Activated naive CD8-positive, alpha-beta T cell treated with anti-CD3 and anti-CD28 coated beads for 36 hours (primary cell): ENCODE measurements around the gene SACM1L. TPM values are rescaled to one million over a fixed set of nuclear protein-coding genes. Genes with fewer than 3 reads are reported as not detected.

Experiments
- DNase-seq: peaks from one replicate; pipeline ENCODE4 v3.0.0; 2021
- H3K27ac Mint-ChIP-seq: one replicate; pipeline ENCODE4 v1.8.0; 2022; ENCODE audit warnings: mild to moderate bottlenecking, moderate library complexity, mixed read lengths
- H3K27me3 Mint-ChIP-seq: one replicate; pipeline ENCODE4 v1.8.0; 2022; ENCODE audit warnings: mild to moderate bottlenecking, mixed read lengths
- H3K36me3 Mint-ChIP-seq: one replicate; pipeline ENCODE4 v1.8.0; 2021; ENCODE audit warnings: mild to moderate bottlenecking, mixed read lengths
- H3K4me1 Mint-ChIP-seq: one replicate; pipeline ENCODE4 v1.8.0; 2021; ENCODE audit warnings: mixed read lengths
- H3K4me3 Mint-ChIP-seq: one replicate; pipeline ENCODE4 v1.8.0; 2022; ENCODE audit warnings: mild to moderate bottlenecking, moderate library complexity, mixed read lengths
- H3K9me3 Mint-ChIP-seq: one replicate; pipeline ENCODE4 v1.8.0; 2022; ENCODE audit warnings: mixed read lengths
- total RNA-seq, 2 experiments: library from RNA; stranded (reverse); gene quantifications; one replicate each; pipeline ENCODE4 v1.2.3, GENCODE V29; 2021

Gene SACM1L
- total RNA-seq, 2 experiments from 2014 or later, result 99.3 to 101 TPM

DNA sequence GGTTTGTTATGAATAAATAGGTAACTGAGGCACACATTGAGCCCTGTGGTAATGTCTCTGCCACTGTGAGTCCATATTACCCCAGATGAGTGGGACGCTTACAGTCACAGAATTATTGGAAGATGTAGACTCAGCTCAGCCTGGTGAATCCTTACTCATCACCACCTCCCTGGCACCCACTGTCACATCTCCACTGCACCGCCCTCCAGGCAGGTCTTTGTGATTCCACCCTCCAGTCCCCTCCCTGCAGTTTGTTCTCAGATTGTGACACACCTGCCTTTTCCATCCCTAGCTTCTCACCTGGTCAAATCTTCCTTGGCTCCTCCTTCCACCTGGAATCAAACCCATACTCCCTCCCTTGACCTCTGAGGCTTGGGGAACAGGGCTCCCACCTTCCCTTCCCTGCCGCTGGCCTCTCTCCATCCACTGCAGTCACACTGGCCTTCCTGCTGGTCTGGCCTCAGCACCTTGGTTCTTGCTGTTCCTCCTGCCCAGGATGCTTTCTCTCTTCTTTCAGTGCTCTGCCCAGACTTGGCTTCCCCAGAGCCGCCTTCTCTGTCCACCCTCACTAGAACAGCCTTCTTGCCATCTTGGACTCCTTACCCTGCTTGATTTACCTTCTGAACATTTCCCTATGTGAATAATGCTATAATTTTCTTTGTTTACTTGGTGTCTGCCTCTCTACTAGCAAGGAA lies 97.8 kb downstream of the SACM1L start:
- Mint-ChIP-seq H3K27me3 (no peaks in the 10 kb centered on the region), H3K9me3 (peaks cover 7% of the 10 kb centered on the region), H3K4me1 (no peaks in the 10 kb centered on the region), H3K27ac (no peak overlapping the region), H3K4me3 (no peak overlapping the region), H3K36me3 (peaks cover 2% of the 10 kb centered on the region)
- no peak for DNase-seq

DNA sequence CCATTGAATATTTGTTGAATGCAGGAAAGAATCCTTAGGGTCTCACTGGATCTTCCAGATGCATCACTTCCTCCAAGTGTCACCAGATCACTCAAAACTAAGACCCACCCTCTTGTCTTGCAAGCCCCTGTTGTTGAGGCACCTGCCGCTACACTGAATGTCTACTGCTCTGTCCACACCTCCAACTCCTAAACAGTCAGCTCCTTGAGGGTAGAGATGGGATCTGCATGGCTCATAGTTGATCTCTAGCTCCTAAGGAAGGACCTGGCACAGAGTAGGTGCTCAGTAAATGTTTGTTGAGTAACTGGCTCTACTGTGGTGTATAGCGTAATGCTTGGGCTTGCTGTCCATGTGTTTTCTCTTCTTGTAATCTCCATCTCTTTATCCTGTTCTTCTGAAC lies 98.4 kb downstream of the SACM1L start:
- Mint-ChIP-seq H3K9me3 (peaks cover 7% of the 10 kb centered on the region), H3K4me1 (no peaks in the 10 kb centered on the region), H3K36me3 (peaks cover 2% of the 10 kb centered on the region), H3K27me3 (no peaks in the 10 kb centered on the region), H3K27ac (no peak overlapping the region), H3K4me3 (no peak overlapping the region)
- DNase-seq, result no peak

DNA sequence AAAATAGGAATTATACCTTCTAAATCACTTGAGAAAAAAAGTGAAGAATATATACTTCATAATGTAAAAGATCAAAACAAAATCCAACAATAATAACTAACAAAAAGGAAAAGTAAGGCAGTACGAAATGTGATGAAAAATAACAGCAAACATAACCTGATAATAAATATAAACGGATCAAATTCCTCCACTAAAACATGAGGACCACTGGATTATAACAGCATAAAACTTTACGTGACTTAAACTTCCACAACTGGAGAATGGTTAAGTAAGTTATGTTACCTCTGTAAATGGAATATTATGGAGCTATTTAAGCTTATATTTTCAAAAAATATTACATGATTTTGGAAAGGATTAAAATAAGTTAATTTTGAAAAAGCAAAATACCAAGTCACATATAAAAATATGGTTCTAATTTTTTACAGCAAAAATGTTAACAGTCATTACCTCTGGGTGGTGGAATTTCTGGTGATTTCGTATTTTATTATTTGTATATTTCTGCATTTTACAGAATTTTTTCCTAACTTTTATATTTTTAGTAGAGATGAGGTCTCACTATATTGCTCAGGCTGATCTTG lies 100.1 kb downstream of the SACM1L start:
- no peak overlapping the region for H3K27ac Mint-ChIP-seq
- DNase-seq, result no peak
- H3K4me3 Mint-ChIP-seq, result no peak overlapping the region
- H3K27me3 Mint-ChIP-seq, result peaks cover 7% of the 10 kb centered on the region
- no peaks in the 10 kb centered on the region for H3K4me1 Mint-ChIP-seq
- H3K9me3 Mint-ChIP-seq, result peaks cover 6% of the 10 kb centered on the region
- peaks cover 2% of the 10 kb centered on the region for H3K36me3 Mint-ChIP-seq

DNA sequence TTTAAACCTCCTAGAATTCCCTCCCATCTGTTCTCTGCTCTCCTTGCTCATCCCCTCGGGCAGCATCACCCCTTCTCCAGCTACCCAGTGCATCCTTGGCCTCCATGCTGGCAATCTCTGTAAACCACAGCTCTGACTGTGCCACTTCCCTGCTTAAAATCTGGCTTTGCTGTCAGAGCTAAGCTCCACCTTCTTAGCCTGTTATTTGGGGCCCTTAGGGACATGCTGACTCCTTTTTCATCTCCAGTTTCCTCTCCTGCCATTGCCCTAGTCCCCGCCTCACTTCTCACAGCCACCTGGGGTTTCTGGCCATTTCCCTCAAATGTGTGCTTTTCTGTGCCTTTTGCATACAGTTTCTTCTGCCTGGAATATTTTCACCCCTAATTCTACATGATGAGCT lies 101.4 kb downstream of the SACM1L start:
- Mint-ChIP-seq H3K36me3 (peaks cover 2% of the 10 kb centered on the region), H3K4me1 (peaks cover 3% of the 10 kb centered on the region), H3K9me3 (peaks cover 6% of the 10 kb centered on the region), H3K27ac (no peak overlapping the region), H3K27me3 (peaks cover 19% of the 10 kb centered on the region), H3K4me3 (no peak overlapping the region)
- DNase-seq, result no peak

DNA sequence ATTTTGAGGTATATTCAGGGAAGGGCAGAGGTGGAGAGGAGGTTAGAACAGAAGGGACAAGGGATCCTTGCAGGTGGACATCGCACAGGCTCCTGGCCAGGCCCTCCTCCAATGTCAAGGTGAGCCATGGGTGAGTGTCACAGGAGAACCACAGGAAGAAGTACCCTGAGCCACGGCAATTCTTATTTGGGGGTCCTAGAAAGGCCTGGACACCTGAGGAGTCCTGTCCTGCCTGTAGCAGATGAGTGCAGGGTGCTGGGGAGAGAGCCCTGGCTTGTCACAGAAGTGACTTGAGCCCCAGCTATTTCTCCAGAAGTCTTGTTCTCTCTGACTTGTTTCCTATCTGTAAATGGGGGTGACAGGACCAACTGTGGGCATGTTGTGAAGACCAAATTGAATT lies 102.8 kb downstream of the SACM1L start:
- H3K27me3 Mint-ChIP-seq, result peaks cover 32% of the 10 kb centered on the region
- peaks cover 2% of the 10 kb centered on the region for H3K36me3 Mint-ChIP-seq
- H3K9me3 Mint-ChIP-seq, result peaks cover 6% of the 10 kb centered on the region
- H3K4me1 Mint-ChIP-seq, result peaks cover 9% of the 10 kb centered on the region
- no peak overlapping the region for H3K4me3 Mint-ChIP-seq
- DNase-seq, result no peak
- no peak overlapping the region for H3K27ac Mint-ChIP-seq

DNA sequence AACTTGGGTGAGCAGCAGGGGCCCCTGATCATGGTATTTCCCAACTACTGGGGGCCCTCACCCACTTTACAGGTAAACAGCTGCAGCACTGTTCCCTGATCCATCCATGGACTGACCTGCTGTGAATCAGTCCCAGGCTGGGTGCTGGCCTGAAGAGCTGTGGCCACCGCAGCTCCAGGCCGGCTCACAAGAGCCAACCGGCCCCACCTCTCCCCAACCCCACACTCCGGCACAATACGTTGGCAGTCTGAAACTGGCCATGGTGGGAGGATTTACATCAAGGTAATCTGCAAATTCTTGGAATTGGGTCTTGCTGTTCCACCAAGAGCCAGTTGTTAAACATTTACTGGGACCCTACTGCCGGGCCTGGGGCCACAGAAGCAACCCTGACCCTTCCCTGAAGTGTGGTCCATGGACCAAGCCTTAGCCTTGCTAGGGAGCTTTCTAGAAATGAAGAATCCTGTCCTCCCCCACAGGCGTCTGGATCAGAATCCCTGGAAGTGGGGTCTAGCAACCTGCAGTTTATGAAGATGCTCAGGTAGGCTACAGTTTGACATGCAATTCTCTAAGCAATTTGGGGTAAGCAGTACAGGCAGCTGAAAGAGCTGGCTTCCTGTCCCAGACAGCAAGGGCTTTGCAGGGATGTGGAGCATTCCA lies 103.4 kb downstream of the SACM1L start:
- H3K27me3 Mint-ChIP-seq, result peaks cover 38% of the 10 kb centered on the region
- H3K27ac Mint-ChIP-seq, result no peak overlapping the region
- H3K9me3 Mint-ChIP-seq, result peaks cover 6% of the 10 kb centered on the region
- no peak overlapping the region for H3K4me3 Mint-ChIP-seq
- peaks cover 13% of the 10 kb centered on the region for H3K4me1 Mint-ChIP-seq
- peaks cover 2% of the 10 kb centered on the region for H3K36me3 Mint-ChIP-seq
- no peak for DNase-seq

DNA sequence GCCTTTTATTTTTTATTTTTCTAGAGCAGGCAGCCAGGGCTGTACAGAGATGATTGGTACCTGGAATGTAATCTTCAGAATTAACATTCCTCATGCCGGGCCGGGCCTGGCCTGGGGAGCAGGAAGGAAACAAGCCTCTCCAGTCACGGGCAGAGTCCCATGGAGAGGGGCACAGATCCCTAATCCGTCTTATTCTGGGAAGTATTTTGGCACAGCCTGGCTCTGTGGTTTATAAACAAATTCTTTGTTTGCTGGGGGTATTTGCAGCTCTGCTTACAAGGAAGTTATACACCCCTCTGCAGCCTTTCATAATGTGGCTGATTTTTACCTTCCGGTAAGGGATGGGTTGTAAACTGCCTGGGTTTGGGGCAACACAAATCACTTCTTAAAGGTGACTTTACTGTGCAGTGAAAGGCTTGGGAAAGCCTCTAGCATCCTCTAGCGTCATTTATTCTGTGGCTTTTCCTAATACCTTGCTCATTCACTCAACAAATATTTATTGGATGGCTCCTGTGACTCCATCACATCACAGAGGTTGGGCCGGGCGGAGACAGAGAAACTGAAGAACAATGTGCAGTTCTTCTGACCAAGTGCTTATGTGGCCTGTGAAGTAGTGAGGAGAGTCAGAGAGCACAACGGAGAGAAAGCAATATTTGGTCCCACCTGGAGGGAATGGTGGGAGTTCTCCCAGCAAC lies 104.4 kb downstream of the SACM1L start:
- H3K4me1 Mint-ChIP-seq, result peaks cover 13% of the 10 kb centered on the region
- H3K9me3 Mint-ChIP-seq, result peaks cover 6% of the 10 kb centered on the region
- H3K27ac Mint-ChIP-seq, result no peak overlapping the region
- peaks cover 2% of the 10 kb centered on the region for H3K36me3 Mint-ChIP-seq
- H3K4me3 Mint-ChIP-seq, result no peak overlapping the region
- peaks cover 48% of the 10 kb centered on the region for H3K27me3 Mint-ChIP-seq
- DNase-seq, result no peak

DNA sequence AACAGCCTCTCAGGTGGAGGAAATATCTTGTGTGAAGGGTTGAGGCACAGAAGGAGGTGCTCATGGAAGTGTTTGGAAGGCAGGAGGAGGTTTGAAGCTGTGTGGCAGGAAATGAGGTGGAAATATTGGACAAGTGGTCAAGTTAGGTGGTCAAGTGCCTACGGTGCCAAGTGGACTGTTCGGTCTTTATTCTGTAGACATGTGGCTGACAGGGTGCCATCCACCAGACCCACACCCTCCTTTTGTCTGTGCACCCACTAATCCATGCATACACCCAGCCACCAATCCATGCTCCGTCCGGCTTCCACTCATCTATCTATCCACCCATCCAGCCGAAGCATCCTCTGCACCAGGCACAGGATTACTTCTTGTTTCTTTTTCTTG lies 105.0 kb downstream of the SACM1L start:
- H3K36me3 Mint-ChIP-seq, result peaks cover 2% of the 10 kb centered on the region
- H3K27ac Mint-ChIP-seq, result no peak overlapping the region
- no peak for DNase-seq
- no peak overlapping the region for H3K4me3 Mint-ChIP-seq
- peaks cover 6% of the 10 kb centered on the region for H3K9me3 Mint-ChIP-seq
- peaks cover 53% of the 10 kb centered on the region for H3K27me3 Mint-ChIP-seq
- peaks cover 13% of the 10 kb centered on the region for H3K4me1 Mint-ChIP-seq

DNA sequence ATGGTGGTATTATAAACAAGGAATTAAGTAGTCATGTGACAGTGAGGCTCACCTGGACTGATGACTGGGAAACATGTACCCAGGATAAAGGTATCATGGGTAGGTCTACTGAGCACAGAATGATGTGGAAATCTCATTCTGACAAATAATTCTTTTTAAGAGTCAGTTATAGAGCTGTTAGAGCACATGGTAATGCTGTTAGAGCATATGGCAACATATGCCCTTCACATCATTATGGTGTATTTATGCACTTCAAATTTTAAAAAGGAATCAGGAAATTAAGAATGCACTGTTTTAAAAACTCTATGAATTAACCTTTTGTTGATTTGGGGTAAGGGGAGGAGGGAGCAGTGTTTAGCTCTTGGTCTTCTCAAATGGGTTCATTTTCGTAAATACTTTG lies 105.5 kb downstream of the SACM1L start:
- Mint-ChIP-seq H3K27ac (no peak overlapping the region), H3K9me3 (peaks cover 6% of the 10 kb centered on the region), H3K27me3 (peaks cover 58% of the 10 kb centered on the region), H3K36me3 (peaks cover 2% of the 10 kb centered on the region), H3K4me3 (no peak overlapping the region), H3K4me1 (peaks cover 13% of the 10 kb centered on the region)
- DNase-seq, result no peak

Other genes with a start within 250 kb of the SACM1L start
- gene LIMD1, start 94.6 kb upstream of the SACM1L start, total RNA-seq, result 10 to 100 TPM; 23.8 to 26.5 TPM
- not detected for gene SLC6A20, start 107.1 kb downstream of the SACM1L start, total RNA-seq
- gene LZTFL1, start 152.7 kb downstream of the SACM1L start, total RNA-seq, result 1 to 10 TPM; 4.7 to 7.5 TPM
- gene CCR9, start 197.1 kb downstream of the SACM1L start, total RNA-seq, result not detected